Activated naive CD4-positive, alpha-beta T cell treated with anti-CD3 and anti-CD28 coated beads, Interleukin-2, amount 10 ng/mL, durations not matched to agents 7 days and 5 days (primary cell): ENCODE data around the gene TMEM81.

Experiments used
- CTCF ChIA-PET: fragments of 350-600 bp; sonication (Branson Sonifier 250); formaldehyde crosslinking; loops from one replicate; lab custom pipeline; 2021; ENCODE audit warnings: antibody characterized with exemption; lab: Charles Lee
- DNase-seq: peaks from one replicate; pipeline ENCODE4 v3.0.0-alpha.2; 2020
- H3K27ac Mint-ChIP-seq: one replicate; pipeline ENCODE4 v1.8.0; 2021; ENCODE audit warnings: mild to moderate bottlenecking, moderate library complexity, mixed read lengths
- H3K27me3 Mint-ChIP-seq: one replicate; pipeline ENCODE4 v1.8.0; 2021; ENCODE audit warnings: mild to moderate bottlenecking, mixed read lengths
- H3K36me3 Mint-ChIP-seq: one replicate; pipeline ENCODE4 v1.8.0; 2021; ENCODE audit warnings: mixed read lengths
- H3K4me1 Mint-ChIP-seq: one replicate; pipeline ENCODE4 v1.8.0; 2021; ENCODE audit warnings: mixed read lengths
- H3K4me3 Mint-ChIP-seq: one replicate; pipeline ENCODE4 v1.8.0; 2021; ENCODE audit warnings: mild to moderate bottlenecking, moderate library complexity, mixed read lengths
- H3K9me3 Mint-ChIP-seq: one replicate; pipeline ENCODE4 v1.8.0; 2021; ENCODE audit warnings: mixed read lengths

TMEM81 gene, protein sequence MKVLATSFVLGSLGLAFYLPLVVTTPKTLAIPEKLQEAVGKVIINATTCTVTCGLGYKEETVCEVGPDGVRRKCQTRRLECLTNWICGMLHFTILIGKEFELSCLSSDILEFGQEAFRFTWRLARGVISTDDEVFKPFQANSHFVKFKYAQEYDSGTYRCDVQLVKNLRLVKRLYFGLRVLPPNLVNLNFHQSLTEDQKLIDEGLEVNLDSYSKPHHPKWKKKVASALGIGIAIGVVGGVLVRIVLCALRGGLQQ

DNA sequence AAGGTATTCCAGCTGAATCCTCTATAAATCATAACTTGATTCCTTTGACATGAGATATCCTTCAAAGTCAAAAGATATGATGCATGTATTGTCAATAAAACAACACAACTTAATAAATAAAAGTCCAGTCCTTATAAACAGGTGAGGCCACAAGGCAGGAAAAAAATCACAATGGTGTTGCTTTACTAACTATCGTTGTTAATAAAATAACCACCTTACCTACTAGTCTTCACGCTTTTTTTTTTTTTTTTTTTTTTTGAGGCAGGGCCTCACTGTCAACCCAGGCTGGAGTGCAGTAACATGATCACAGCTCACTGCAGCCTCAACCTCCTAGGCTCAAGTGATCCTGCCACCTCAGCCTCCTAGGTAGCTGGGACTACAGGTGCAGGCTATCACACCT is at the start of gene TMEM81:
Gene TMEM81 (minus strand): TSS at position 101 of the 400 bp plus-strand sequence. CDS start 140 bp downstream, outside the sequence.
- Mint-ChIP-seq H3K4me3 (no peak within 1 kb of the TSS), H3K27ac (no peak within 1 kb of the TSS)
- CTCF ChIA-PET, result interaction anchor here (0.8 kb wide), 1 partner anchor 111 kb away, joined by 4 read pairs; no protein-coding TSS in a partner anchor

DNA sequence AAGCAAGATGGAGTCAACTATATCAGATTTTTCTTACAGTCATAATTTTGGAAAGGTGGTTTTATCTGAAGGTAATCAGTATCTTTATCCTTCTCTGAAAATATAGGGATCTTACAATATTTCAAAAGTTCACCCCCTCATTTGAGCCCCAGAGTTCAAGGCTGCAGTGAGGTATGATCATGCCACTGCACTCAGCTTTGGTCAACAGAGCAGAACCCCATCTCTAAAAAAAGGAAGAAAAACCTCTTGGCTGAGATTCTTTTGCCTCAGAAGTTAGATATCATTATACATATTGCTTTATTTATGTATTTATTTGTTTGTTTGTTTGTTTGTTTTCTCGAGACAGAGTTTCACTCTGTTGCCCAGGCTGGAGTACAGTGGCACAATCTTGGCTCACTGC is 49.0 kb upstream of the TMEM81 start:
- H3K27ac Mint-ChIP-seq, result no peak overlapping the region
- CTCF ChIA-PET, result interaction anchor here (1.1 to 2.5 kb wide), 2 partner anchors 11 to 124 kb away, joined by 3 to 5 read pairs; no protein-coding TSS in a partner anchor

More for the DNA sequence above, at the start of gene TMEM81:
- peaks cover 45% of the 10 kb centered on the region for H3K36me3 Mint-ChIP-seq
- H3K9me3 Mint-ChIP-seq, result no peaks in the 10 kb centered on the region
- DNase-seq, result no peak
- no peaks in the 10 kb centered on the region for H3K4me1 Mint-ChIP-seq
- H3K27me3 Mint-ChIP-seq, result no peaks in the 10 kb centered on the region

DNA sequence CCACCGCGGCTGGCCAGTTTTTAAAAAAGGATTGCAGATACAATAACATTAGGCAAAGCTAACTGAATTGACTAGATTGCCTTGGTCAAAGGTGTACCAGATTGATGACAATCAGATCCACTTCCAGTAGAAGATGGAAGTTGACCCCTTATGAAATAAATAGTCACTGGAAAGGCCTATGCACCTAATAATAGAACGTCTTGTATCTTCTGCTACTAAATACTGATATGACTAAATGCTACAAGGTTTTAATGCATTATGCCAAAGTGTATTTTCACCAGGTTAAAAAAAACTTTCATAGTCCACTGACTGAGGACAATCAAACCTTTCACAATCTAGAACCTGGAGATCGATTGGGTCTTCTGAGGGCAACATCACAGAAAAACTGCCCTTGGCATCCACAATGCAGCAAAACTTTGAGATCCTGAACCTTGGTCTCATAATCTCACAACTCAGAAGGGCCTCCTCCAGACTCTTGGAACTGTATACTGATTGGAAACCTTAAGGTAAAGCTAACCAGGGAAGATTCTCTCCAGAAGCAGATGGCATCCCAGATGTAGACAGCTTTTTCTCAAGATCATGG is 45.3 kb upstream of the TMEM81 start:
- DNase-seq, result no peak
- no peak overlapping the region for H3K4me3 Mint-ChIP-seq
- H3K27me3 Mint-ChIP-seq, result no peaks in the 10 kb centered on the region
- no peak overlapping the region for H3K27ac Mint-ChIP-seq
- no peaks in the 10 kb centered on the region for H3K4me1 Mint-ChIP-seq
- no peaks in the 10 kb centered on the region for H3K36me3 Mint-ChIP-seq
- CTCF ChIA-PET, result interaction anchor here (2.2 kb wide), 1 partner anchor 12 kb away, joined by 11 read pairs; no protein-coding TSS in a partner anchor
- no peaks in the 10 kb centered on the region for H3K9me3 Mint-ChIP-seq

More for the DNA sequence above, 49.0 kb upstream of the TMEM81 start:
- H3K4me3 Mint-ChIP-seq, result no peak overlapping the region
- H3K27me3 Mint-ChIP-seq, result no peaks in the 10 kb centered on the region
- no peaks in the 10 kb centered on the region for H3K4me1 Mint-ChIP-seq
- no peak for DNase-seq
- no peaks in the 10 kb centered on the region for H3K9me3 Mint-ChIP-seq
- no peaks in the 10 kb centered on the region for H3K36me3 Mint-ChIP-seq

DNA sequence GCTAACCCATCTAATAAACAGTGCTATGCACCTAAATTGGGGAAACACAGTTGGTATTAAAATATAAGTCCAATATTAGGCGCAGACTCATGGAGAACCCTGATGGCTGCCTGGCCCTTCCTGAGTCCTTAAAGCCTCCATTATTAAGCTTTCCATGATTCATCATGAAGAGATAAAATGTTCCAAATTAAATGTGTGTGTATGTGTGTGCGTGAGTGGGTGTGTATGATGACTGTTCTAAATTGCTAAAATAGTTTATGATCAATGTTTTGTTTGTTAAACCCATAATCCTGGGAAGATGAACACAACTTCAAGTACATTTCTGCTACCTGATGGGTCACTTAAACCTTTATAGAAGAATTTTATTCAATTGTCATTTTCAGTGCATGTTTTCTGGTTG is 43.8 kb upstream of the TMEM81 start:
- H3K27me3 Mint-ChIP-seq, result no peaks in the 10 kb centered on the region
- no peak overlapping the region for H3K4me3 Mint-ChIP-seq
- no peak overlapping the region for H3K27ac Mint-ChIP-seq
- H3K4me1 Mint-ChIP-seq, result peaks cover 3% of the 10 kb centered on the region
- no peaks in the 10 kb centered on the region for H3K36me3 Mint-ChIP-seq
- DNase-seq, result no peak
- CTCF ChIA-PET, result no interaction called here
- no peaks in the 10 kb centered on the region for H3K9me3 Mint-ChIP-seq

DNA sequence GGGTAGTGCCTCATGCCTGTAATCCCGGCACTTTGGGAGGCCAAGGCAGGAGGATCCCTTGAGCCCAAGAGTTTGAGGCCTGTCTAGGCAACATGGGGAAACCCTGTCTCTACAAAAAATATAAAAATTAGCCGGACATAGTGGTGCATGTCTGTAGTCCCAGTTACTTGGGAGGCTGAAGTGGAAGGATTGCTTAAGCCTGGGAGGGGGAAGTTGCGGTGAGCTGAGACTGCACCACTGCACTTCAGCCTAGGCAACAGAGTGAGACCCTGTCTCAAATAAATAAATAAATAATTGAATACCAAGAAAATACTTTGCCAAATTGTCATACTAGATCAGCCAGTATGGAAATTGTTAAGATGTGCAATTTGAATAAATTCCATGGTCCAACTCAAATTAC is 43.4 kb upstream of the TMEM81 start:
- H3K27ac Mint-ChIP-seq, result no peak overlapping the region
- DNase-seq, result no peak
- no peaks in the 10 kb centered on the region for H3K9me3 Mint-ChIP-seq
- H3K36me3 Mint-ChIP-seq, result no peaks in the 10 kb centered on the region
- H3K4me1 Mint-ChIP-seq, result peaks cover 7% of the 10 kb centered on the region
- H3K27me3 Mint-ChIP-seq, result no peaks in the 10 kb centered on the region
- CTCF ChIA-PET, result no interaction called here
- H3K4me3 Mint-ChIP-seq, result no peak overlapping the region

DNA sequence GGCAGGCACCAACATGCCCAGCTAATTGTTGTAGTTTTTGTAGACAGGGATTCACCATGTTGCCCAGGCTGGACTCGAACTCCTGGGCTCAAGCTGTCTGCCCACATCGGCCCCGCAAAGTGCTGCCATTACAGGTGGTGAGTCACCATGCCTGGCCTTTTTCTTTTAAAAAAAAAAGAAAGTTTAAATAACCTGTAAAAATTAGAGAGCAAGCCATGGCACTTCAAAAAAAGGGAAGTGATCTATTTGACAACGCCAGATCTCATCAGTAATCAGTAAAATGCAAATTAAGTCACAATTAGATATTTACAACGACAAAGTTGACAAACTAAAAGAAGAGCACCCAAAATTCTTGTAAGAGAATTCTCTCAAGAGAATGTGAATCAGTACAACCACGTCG is 40.5 kb upstream of the TMEM81 start:
- Mint-ChIP-seq H3K4me3 (no peak overlapping the region), H3K9me3 (no peaks in the 10 kb centered on the region), H3K27ac (no peak overlapping the region), H3K36me3 (peaks cover 4% of the 10 kb centered on the region), H3K27me3 (no peaks in the 10 kb centered on the region), H3K4me1 (peaks cover 30% of the 10 kb centered on the region)
- DNase-seq, result no peak
- CTCF ChIA-PET, result interaction anchor here (0.8 kb wide), 1 partner anchor 138 kb away, joined by 3 read pairs; no protein-coding TSS in a partner anchor

DNA sequence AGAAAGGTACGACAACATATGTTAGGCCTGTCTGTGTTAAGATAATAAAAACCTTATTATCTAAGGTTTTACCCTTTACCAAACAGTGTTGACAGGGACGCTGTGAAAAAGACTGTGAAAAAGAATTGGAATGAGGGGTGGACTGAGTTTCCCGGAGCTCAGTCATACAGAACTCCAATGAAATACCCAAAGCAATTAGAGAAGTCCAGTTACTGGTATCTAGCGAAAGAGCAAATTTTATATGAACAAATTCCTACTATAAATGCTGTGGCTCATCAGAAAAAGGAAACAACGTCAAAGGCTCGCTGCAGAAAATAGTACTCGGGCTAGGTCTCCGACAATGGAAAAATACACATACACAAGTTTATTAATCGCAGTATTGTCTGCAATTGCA is 38.2 kb upstream of the TMEM81 start:
- Mint-ChIP-seq H3K27me3 (no peaks in the 10 kb centered on the region), H3K4me1 (peaks cover 39% of the 10 kb centered on the region), H3K4me3 (peak overlapping the region; percentile 90)

DNA sequence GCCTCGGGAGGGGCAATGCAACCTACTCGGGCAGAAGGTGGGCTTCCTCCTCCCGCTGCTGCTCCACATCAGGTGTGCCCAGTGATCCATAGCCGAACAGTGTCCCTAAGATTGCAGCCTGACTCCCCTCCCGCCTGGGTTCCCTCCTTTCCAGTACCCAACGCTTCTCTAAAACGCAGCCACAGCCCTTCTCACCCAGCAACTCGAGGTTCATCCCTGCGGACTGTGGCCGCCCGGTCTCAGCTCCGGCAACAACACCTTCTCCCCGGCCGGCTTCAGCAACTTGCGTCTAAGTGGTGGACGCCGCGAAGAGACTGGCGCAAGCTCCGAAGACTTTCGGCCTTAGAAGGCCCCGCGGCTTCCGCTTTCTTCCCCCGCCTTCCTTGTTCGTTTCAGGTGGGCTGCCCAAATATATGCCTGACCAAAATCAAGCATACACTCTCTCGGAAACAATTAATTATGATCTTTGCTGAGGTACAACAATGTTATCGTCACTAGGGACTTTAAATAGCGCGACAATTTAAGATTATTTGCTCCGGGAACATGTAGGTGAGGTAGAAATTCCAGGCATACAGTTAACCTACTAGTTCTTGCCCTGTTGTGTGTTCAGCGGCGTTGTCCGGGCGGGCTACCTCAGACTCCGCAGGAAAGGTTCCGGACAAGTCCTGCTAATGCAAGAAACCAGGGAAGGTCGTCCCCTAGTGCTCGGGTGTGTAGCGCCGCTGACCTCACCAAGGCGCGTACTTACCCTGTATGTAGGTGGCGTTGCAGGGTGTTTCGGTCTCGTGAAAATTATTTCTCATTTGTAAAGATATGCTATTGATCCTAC is 37.6 kb upstream of the TMEM81 start, which contains the start of gene RBBP5:
Gene RBBP5 (minus strand): TSS at position 319 of the 829 bp plus-strand sequence. CDS start 105 bp downstream, at position 214.
- CTCF ChIA-PET, result interaction anchor here (0.8 to 2.0 kb wide), 9 partner anchors 10 to 319 kb away, joined by 3 to 9 read pairs (median 5); partner anchors contain the start of gene TMCC2
- H3K9me3 Mint-ChIP-seq, result no peaks in the 10 kb centered on the region
- H3K27ac Mint-ChIP-seq, result peak within 1 kb of the TSS; percentile 97
- peaks cover 39% of the 10 kb centered on the region for H3K4me1 Mint-ChIP-seq
- H3K36me3 Mint-ChIP-seq, result peaks cover 10% of the 10 kb centered on the region
- peak; percentile 95 for DNase-seq
- H3K4me3 Mint-ChIP-seq, result peak within 1 kb of the TSS; percentile 90
- H3K27me3 Mint-ChIP-seq, result no peaks in the 10 kb centered on the region

More for the DNA sequence above, 38.2 kb upstream of the TMEM81 start:
- peaks cover 10% of the 10 kb centered on the region for H3K36me3 Mint-ChIP-seq
- CTCF ChIA-PET, result interaction anchor here (0.8 to 2.0 kb wide), 3 partner anchors 19 to 107 kb away, joined by 4 to 9 read pairs (median 4); partner anchors contain the start of gene TMCC2
- peak overlapping the region; percentile 97 for H3K27ac Mint-ChIP-seq
- no peaks in the 10 kb centered on the region for H3K9me3 Mint-ChIP-seq
- no peak for DNase-seq

DNA sequence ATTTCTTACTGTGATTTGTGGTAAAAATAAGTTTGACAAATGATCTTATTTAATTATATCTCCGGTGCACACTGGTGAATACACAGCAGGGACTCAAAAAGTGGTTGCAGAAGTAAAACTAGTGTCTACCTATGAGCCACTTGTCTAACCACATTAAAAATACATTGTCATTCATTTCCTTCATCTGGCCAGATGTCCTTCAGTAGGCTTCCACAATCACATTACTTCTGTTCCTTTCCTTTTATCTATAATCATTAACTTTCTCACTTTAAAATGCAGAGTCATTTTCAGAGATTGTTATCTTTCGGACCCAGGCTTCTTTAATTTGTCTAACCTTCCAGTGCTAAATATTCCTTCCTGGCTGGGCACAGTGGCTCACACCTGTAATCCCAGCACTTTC is 34.5 kb upstream of the TMEM81 start:
- no peaks in the 10 kb centered on the region for H3K9me3 Mint-ChIP-seq
- peaks cover 43% of the 10 kb centered on the region for H3K4me1 Mint-ChIP-seq
- H3K36me3 Mint-ChIP-seq, result peaks cover 16% of the 10 kb centered on the region
- CTCF ChIA-PET, result no interaction called here
- no peak overlapping the region for H3K27ac Mint-ChIP-seq
- no peak overlapping the region for H3K4me3 Mint-ChIP-seq
- no peaks in the 10 kb centered on the region for H3K27me3 Mint-ChIP-seq
- DNase-seq, result no peak

DNA sequence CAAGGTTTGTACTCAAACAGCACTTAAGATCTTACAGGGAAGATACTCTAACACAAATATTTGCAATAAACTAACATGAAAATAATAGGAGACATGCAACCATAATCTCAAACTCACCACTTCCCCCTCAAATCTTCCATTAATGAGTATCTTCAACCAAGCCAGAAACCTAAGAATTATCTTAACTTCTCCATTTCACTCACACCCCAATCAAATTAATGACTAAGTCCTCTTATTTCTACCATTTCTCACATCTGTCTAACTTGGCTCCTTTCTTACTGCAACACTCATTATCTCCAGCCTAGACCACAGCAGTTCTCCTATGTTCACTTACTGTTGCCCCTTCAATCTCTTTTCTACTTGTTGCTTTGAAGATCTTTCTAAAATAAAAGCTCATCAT is 27.1 kb upstream of the TMEM81 start:
- Mint-ChIP-seq H3K36me3 (peaks cover 29% of the 10 kb centered on the region), H3K4me1 (peaks cover 2% of the 10 kb centered on the region), H3K27ac (no peak overlapping the region)

DNA sequence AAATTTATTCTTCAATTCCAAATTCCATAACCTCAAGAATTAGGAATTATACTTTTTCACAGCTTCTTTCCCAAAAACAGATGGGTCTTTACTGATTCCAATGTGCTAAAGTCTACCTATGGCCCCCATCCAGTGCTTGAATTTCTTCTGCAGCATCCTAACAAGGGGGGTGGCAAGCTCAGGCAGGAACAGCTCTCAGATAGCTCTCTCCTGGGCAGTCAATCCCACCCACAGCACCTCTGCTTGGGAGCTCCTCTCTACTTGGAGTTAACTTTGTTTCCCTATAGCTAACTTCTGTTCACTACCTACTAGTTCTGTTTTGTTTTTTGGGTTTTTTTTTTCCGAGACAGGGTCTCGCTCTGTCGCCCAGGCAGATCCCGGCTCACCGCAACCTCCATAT is 25.5 kb upstream of the TMEM81 start:
- Mint-ChIP-seq H3K36me3 (peaks cover 38% of the 10 kb centered on the region), H3K27ac (no peak overlapping the region)

More for the DNA sequence above, 27.1 kb upstream of the TMEM81 start:
- H3K4me3 Mint-ChIP-seq, result no peak overlapping the region
- CTCF ChIA-PET, result interaction anchor here (0.6 to 1.1 kb wide), 3 partner anchors 10 to 88 kb away, joined by 3 to 5 read pairs (median 3); partner anchors contain the start of gene RBBP5
- H3K9me3 Mint-ChIP-seq, result no peaks in the 10 kb centered on the region
- DNase-seq, result no peak
- no peaks in the 10 kb centered on the region for H3K27me3 Mint-ChIP-seq

DNA sequence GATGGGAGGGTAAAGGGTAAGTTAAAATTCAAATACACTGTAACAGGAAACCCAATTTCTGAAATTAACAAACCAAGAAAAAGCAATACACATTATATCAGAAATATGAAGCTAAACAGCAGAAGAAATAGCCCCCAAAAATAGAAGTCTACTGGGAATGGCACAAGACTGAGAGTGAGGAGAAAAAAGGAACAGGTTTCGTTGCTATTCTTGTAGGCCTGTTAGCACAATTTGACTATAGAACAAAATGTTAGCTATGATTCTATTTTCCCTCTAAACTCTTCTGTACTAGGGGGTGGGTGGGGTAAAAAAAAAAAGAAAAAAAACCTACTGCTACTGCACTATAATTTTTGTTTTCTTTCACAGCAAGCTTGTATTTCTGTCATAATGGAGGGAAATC is 25.0 kb upstream of the TMEM81 start:
- no peaks in the 10 kb centered on the region for H3K4me1 Mint-ChIP-seq
- peaks cover 39% of the 10 kb centered on the region for H3K36me3 Mint-ChIP-seq
- H3K9me3 Mint-ChIP-seq, result no peaks in the 10 kb centered on the region
- no peak overlapping the region for H3K4me3 Mint-ChIP-seq
- DNase-seq, result no peak
- CTCF ChIA-PET, result interaction anchor here (0.9 to 1.5 kb wide), 3 partner anchors 32 to 90 kb away, joined by 3 to 5 read pairs (median 4); no protein-coding TSS in a partner anchor
- no peak overlapping the region for H3K27ac Mint-ChIP-seq
- no peaks in the 10 kb centered on the region for H3K27me3 Mint-ChIP-seq

More for the DNA sequence above, 25.5 kb upstream of the TMEM81 start:
- Mint-ChIP-seq H3K4me1 (no peaks in the 10 kb centered on the region), H3K4me3 (no peak overlapping the region), H3K27me3 (no peaks in the 10 kb centered on the region), H3K9me3 (no peaks in the 10 kb centered on the region)
- CTCF ChIA-PET, result interaction anchor here (0.9 to 1.5 kb wide), 4 partner anchors 12 to 90 kb away, joined by 3 to 5 read pairs (median 4); partner anchors contain the start of gene RBBP5
- DNase-seq, result no peak

DNA sequence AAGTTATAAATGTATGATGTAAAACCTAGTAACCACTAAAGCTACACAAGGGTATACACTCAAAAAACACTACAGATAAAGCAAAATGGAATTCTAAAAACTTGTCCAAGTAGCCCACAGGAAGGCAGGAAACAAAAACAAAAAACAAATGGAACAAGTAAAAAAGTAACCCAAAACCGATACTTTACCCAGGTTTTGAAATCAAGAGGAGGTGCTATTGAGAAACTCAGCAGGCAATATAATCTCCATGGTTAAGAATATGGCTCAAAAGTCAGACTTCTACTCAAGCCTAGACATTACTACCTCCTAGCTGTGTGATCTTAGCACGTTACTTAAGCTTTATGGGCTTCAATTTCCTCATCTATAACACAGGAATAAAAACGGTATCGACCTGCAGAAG is 24.2 kb upstream of the TMEM81 start:
- Mint-ChIP-seq H3K27me3 (no peaks in the 10 kb centered on the region), H3K9me3 (no peaks in the 10 kb centered on the region), H3K4me3 (no peak overlapping the region), H3K27ac (no peak overlapping the region), H3K36me3 (peaks cover 47% of the 10 kb centered on the region), H3K4me1 (no peaks in the 10 kb centered on the region)
- CTCF ChIA-PET, result no interaction called here
- no peak for DNase-seq

DNA sequence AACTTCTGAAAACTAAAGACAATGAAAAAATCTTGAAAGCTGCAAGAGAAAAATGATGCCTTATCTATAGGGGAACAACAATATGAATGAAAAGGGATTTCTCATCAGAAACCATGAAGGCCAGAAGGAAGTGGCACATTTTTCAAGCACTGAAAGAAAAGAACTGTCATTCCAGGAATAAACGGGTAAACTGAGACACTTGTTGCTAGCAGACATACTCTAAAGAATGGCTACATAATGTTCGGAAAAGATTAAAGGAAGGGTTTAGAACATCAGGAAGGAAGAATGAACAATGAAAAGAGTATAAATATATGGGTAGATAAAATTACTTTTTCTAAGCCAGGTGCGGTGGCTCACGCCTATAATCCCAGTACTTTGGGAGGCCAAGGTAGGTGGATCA is 23.1 kb upstream of the TMEM81 start:
- Mint-ChIP-seq H3K9me3 (no peaks in the 10 kb centered on the region), H3K36me3 (peaks cover 54% of the 10 kb centered on the region), H3K27ac (no peak overlapping the region), H3K27me3 (no peaks in the 10 kb centered on the region), H3K4me1 (no peaks in the 10 kb centered on the region), H3K4me3 (no peak overlapping the region)
- DNase-seq, result no peak
- CTCF ChIA-PET, result no interaction called here
